Astrocyte (in vitro differentiated cells and primary cell): ENCODE measurements around the gene STX7. TPM values are rescaled to one million over a fixed set of nuclear protein-coding genes. Genes with fewer than 3 reads are reported as not detected.

Source experiments
- DNase-seq: peaks from one replicate; pipeline ENCODE4 v3.0.0-alpha.2; 2010; ENCODE audit warnings: low read depth
- FAIRE-seq: peaks from 2 replicates; lab custom pipeline; 2011; peaks lifted over from hg19 to GRCh38; lab: Jason Lieb, UNC
- H2AFZ ChIP-seq: 2 replicates; pipeline ENCODE4 v1.6.0; 2012; ENCODE audit warnings: low read depth, low read length, inconsistent platforms
- H3K27ac ChIP-seq: 2 replicates; pipeline ENCODE4 v1.5.1; 2011; ENCODE audit warnings: low read depth, low read length, inconsistent platforms
- H3K27me3 ChIP-seq: 2 replicates; pipeline ENCODE4 v1.6.0; 2011; ENCODE audit warnings: low read length, inconsistent platforms; ENCODE audit not compliant: insufficient read depth
- H3K36me3 ChIP-seq: 2 replicates; pipeline ENCODE4 v1.5.1; 2011; ENCODE audit warnings: low read length, inconsistent platforms; ENCODE audit not compliant: insufficient read depth
- H3K4me1 ChIP-seq: 2 replicates; pipeline ENCODE4 v1.5.1; 2011; ENCODE audit warnings: low read length, inconsistent platforms; ENCODE audit not compliant: insufficient read depth
- H3K4me2 ChIP-seq: 2 replicates; pipeline ENCODE4 v1.6.0; 2012; ENCODE audit warnings: low read length, inconsistent platforms
- H3K4me3 ChIP-seq: 2 replicates; pipeline ENCODE4 v1.5.1; 2011; ENCODE audit warnings: low read depth, mild to moderate bottlenecking, low read length, inconsistent platforms; ENCODE audit not compliant: insufficient read depth
- H3K79me2 ChIP-seq: 2 replicates; pipeline ENCODE4 v1.6.0; 2012; ENCODE audit warnings: mild to moderate bottlenecking, low read length, inconsistent platforms; ENCODE audit not compliant: insufficient read depth
- H3K9ac ChIP-seq: 2 replicates; pipeline ENCODE4 v1.6.0; 2012; ENCODE audit warnings: mild to moderate bottlenecking, low read length, inconsistent platforms
- H3K9me3 ChIP-seq: 2 replicates; pipeline ENCODE4 v1.5.1; 2012; ENCODE audit warnings: low read depth, mild to moderate bottlenecking, low read length, inconsistent platforms; ENCODE audit not compliant: insufficient read depth
- H4K20me1 ChIP-seq: 2 replicates; pipeline ENCODE4 v1.6.0; 2012; ENCODE audit warnings: low read length, inconsistent platforms; ENCODE audit not compliant: insufficient read depth
- H3K27ac Mint-ChIP-seq: one replicate; pipeline ENCODE4 v1.8.0; 2021; ENCODE audit warnings: mild to moderate bottlenecking, mixed read lengths; ENCODE audit not compliant: unreplicated experiment
- H3K27me3 Mint-ChIP-seq: one replicate; pipeline ENCODE4 v1.8.0; 2021; ENCODE audit warnings: low read depth, mixed read lengths; ENCODE audit not compliant: unreplicated experiment
- H3K36me3 Mint-ChIP-seq: one replicate; pipeline ENCODE4 v1.8.0; 2021; ENCODE audit warnings: low read depth, mixed read lengths; ENCODE audit not compliant: unreplicated experiment
- H3K4me1 Mint-ChIP-seq: one replicate; pipeline ENCODE4 v1.8.0; 2021; ENCODE audit warnings: low read depth, mixed read lengths; ENCODE audit not compliant: unreplicated experiment
- H3K4me3 Mint-ChIP-seq: one replicate; pipeline ENCODE4 v1.8.0; 2021; ENCODE audit warnings: mild to moderate bottlenecking, moderate library complexity, mixed read lengths; ENCODE audit not compliant: unreplicated experiment
- H3K9me3 Mint-ChIP-seq: one replicate; pipeline ENCODE4 v1.8.0; 2021; ENCODE audit warnings: mild to moderate bottlenecking, mixed read lengths; ENCODE audit not compliant: unreplicated experiment
- EZH2 ChIP-seq: IDR thresholded peaks from 2 replicates; pipeline ENCODE4 v1.6.1; 2012; ENCODE audit warnings: mild to moderate bottlenecking, low read length, inconsistent platforms; ENCODE audit not compliant: insufficient read depth
- total RNA-seq: library from RNA; stranded (reverse); gene quantifications from 2 replicates; pipeline ENCODE4 v1.2.1, GENCODE V29; 2021
- TF ChIP-seq, protein P1 (sequence below): IDR thresholded peaks from 2 replicates; pipeline ENCODE4 v1.5.1; 2011; ENCODE audit warnings: low read depth, mild to moderate bottlenecking, inconsistent platforms, low read length, moderate library complexity; ENCODE audit not compliant: insufficient read depth

STX7 gene
- total RNA-seq, 1 donor from 2014 or later: 62.1 TPM

DNA sequence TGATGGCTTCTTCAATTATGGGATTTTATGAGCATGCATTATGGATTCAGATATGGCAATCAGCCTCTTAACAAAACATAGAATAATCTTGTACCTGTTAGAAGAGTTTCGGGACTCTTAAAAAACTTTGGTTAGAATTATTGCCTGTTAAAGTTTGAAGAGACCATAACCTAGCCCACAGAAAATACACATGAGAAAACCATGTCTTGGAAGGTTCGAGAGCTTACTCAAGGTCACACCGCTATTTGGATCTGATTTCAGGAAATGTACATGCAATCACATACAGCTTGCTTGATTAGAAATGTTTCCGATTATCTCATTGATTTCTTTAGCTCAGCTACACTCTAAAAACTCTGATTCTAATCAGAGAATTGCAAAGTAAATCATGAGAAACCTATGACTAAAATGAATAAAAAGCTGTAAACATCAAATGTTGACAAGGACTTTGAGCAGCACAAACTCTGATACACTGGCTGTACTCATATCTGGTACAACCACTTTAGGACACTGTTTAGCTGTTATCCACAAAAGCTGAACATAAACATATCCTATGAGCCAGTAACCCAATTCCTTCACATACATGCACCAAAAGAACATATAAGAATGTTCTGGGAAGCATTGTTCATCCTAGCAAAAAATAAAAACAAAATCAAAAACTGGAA, 16.3 kb downstream of the STX7 start:
- peaks cover 31% of the 10 kb centered on the region for H4K20me1 ChIP-seq
- peaks cover 8% of the 10 kb centered on the region for H3K9me3 Mint-ChIP-seq

DNA sequence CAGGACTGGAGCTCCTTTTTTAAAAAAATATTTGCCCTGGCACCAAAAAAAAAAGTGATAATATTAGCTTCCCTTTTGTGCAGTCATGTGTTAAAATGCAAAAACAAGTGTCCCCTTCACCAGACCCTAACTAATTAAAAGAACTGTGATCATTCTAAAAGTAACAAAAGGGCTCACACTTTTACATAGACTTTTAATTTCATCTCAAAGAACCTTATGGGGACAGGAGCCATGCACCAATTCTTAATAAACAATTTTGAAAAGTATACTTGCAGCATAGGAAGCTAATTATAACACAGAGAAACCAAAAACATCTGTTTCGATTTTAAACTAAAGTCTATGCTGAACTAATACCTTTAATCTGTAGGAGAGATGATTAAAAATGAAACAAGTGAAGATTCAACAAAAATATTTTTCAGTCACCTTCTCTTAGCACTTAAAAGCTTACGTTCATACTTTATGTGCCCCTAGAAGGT, 17.3 kb downstream of the STX7 start:
- no peak for FAIRE-seq
- TF ChIP-seq, protein P1, sequence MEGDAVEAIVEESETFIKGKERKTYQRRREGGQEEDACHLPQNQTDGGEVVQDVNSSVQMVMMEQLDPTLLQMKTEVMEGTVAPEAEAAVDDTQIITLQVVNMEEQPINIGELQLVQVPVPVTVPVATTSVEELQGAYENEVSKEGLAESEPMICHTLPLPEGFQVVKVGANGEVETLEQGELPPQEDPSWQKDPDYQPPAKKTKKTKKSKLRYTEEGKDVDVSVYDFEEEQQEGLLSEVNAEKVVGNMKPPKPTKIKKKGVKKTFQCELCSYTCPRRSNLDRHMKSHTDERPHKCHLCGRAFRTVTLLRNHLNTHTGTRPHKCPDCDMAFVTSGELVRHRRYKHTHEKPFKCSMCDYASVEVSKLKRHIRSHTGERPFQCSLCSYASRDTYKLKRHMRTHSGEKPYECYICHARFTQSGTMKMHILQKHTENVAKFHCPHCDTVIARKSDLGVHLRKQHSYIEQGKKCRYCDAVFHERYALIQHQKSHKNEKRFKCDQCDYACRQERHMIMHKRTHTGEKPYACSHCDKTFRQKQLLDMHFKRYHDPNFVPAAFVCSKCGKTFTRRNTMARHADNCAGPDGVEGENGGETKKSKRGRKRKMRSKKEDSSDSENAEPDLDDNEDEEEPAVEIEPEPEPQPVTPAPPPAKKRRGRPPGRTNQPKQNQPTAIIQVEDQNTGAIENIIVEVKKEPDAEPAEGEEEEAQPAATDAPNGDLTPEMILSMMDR: no peak
- H3K36me3 Mint-ChIP-seq: peaks cover 13% of the 10 kb centered on the region
- Histone ChIP-seq H3K36me3 (no peaks in the 10 kb centered on the region), H3K27ac (no peak overlapping the region), H3K4me3 (no peak overlapping the region), H2AFZ (no peak overlapping the region), H3K4me2 (no peak overlapping the region), H3K4me1 (peaks cover 5% of the 10 kb centered on the region), H3K79me2 (peaks cover 37% of the 10 kb centered on the region), H3K27me3 (no peaks in the 10 kb centered on the region), H3K9me3 (no peaks in the 10 kb centered on the region), H4K20me1 (peaks cover 41% of the 10 kb centered on the region), H3K9ac (no peak overlapping the region)
- no peaks in the 10 kb centered on the region for H3K27me3 Mint-ChIP-seq
- DNase-seq: no peak
- H3K27ac Mint-ChIP-seq: no peak overlapping the region
- H3K9me3 Mint-ChIP-seq: peaks cover 8% of the 10 kb centered on the region
- H3K4me1 Mint-ChIP-seq: peaks cover 2% of the 10 kb centered on the region
- no peak overlapping the region for H3K4me3 Mint-ChIP-seq

More for the DNA sequence above, 16.3 kb downstream of the STX7 start:
- Histone ChIP-seq H3K36me3 (no peaks in the 10 kb centered on the region), H3K27ac (no peak overlapping the region), H3K9me3 (no peaks in the 10 kb centered on the region), H2AFZ (no peak overlapping the region), H3K4me3 (no peak overlapping the region), H3K27me3 (no peaks in the 10 kb centered on the region), H3K9ac (no peak overlapping the region), H3K4me1 (no peaks in the 10 kb centered on the region), H3K4me2 (no peak overlapping the region), H3K79me2 (peaks cover 31% of the 10 kb centered on the region)
- peaks cover 2% of the 10 kb centered on the region for H3K4me1 Mint-ChIP-seq
- H3K27me3 Mint-ChIP-seq: no peaks in the 10 kb centered on the region
- no peak overlapping the region for H3K27ac Mint-ChIP-seq
- no peak overlapping the region for H3K4me3 Mint-ChIP-seq
- DNase-seq: no peak
- no peak for TF ChIP-seq EZH2
- TF ChIP-seq, protein P1: no peak
- H3K36me3 Mint-ChIP-seq: peaks cover 16% of the 10 kb centered on the region
- no peak for FAIRE-seq

DNA sequence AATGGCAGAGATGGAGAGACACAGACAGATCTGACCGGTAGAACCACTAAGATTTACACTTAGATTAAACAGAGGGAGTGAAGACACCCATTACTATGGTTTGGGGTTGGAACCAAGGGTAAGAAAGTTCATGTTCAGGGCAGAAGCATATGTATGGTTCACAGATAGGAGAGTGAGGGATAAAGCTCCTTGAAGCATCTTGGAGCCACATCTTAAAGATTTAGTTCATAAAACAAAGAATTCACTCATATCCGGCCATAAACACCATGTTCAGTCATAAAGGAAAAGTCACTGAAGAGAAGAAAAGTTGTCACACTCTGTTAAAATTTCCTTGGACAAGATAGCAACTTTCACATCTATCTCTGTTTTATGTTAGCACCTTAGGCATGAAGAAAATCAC, 18.0 kb downstream of the STX7 start:
- Histone ChIP-seq H3K4me1 (peaks cover 5% of the 10 kb centered on the region), H3K9ac (no peak overlapping the region), H4K20me1 (peaks cover 48% of the 10 kb centered on the region), H2AFZ (no peak overlapping the region), H3K4me3 (no peak overlapping the region), H3K36me3 (no peaks in the 10 kb centered on the region), H3K79me2 (peaks cover 43% of the 10 kb centered on the region), H3K4me2 (no peak overlapping the region), H3K27me3 (no peaks in the 10 kb centered on the region), H3K9me3 (no peaks in the 10 kb centered on the region), H3K27ac (no peak overlapping the region)
- Mint-ChIP-seq H3K4me1 (peaks cover 2% of the 10 kb centered on the region), H3K27ac (no peak overlapping the region), H3K4me3 (no peak overlapping the region), H3K36me3 (peaks cover 12% of the 10 kb centered on the region), H3K27me3 (no peaks in the 10 kb centered on the region), H3K9me3 (peaks cover 8% of the 10 kb centered on the region)
- FAIRE-seq (no peak), DNase-seq (no peak)
- no peak for TF ChIP-seq EZH2
- TF ChIP-seq, protein P1: no peak
